HepG2 (cell line): ENCODE measurements around the gene YWHAH. TPM values are rescaled to one million over a fixed set of nuclear protein-coding genes. Genes with fewer than 3 reads are reported as not detected.

Source experiments
- DMAP1 ChIP-seq: IDR thresholded peaks from 2 replicates; pipeline ENCODE4 v1.6.1; 2016
- HOXA5 ChIP-seq: sonication (generic); formaldehyde crosslinking; IDR thresholded peaks from 2 replicates; pipeline ENCODE4 v1.4.0; 2020; ENCODE audit warnings: missing genetic modification reagents
- RAD21 ChIP-seq: fragments of 450-650 bp; formaldehyde crosslinking; IDR thresholded peaks from 2 replicates; pipeline ENCODE4 v1.5.0; 2020; ENCODE audit warnings: mild to moderate bottlenecking
- SOX6 ChIP-seq, 2 experiments: fragments of 450-650 bp in 1 of 2; sonication (generic) in 1 of 2; formaldehyde crosslinking in 1 of 2; IDR thresholded peaks; 2 replicates each; pipeline versions ENCODE4 v1.4.0 to v1.6.1; 2017 to 2020; ENCODE audit warnings: antibody characterized with exemption in 1 of 2, mild to moderate bottlenecking in 1 of 2, missing genetic modification reagents in 1 of 2
- SP140L ChIP-seq: sonication (generic); formaldehyde crosslinking; IDR thresholded peaks from 2 replicates; pipeline ENCODE4 v1.4.0; 2020; ENCODE audit warnings: missing genetic modification reagents, borderline replicate concordance
- TARDBP ChIP-seq: sonication (generic); formaldehyde crosslinking; IDR thresholded peaks from 2 replicates; pipeline ENCODE4 v1.8.0; 2022; ENCODE audit warnings: mild to moderate bottlenecking, missing genetic modification reagents
- ZBTB8A ChIP-seq: sonication (generic); formaldehyde crosslinking; IDR thresholded peaks from 2 replicates; pipeline ENCODE4 v1.4.0; 2020; ENCODE audit warnings: mild to moderate bottlenecking, low read depth, missing genetic modification reagents, borderline replicate concordance
- ZNF460 ChIP-seq: sonication (generic); formaldehyde crosslinking; IDR thresholded peaks from 2 replicates; pipeline ENCODE4 v1.5.1; 2020; ENCODE audit warnings: missing genetic modification reagents, mild to moderate bottlenecking, borderline replicate concordance
- ZNF547 ChIP-seq: sonication (generic); formaldehyde crosslinking; IDR thresholded peaks from 2 replicates; pipeline ENCODE4 v1.5.1; 2020; ENCODE audit warnings: mild to moderate bottlenecking, missing genetic modification reagents
- ZNF572 ChIP-seq: sonication (generic); formaldehyde crosslinking; IDR thresholded peaks from 2 replicates; pipeline ENCODE4 v1.5.1; 2020; ENCODE audit warnings: mild to moderate bottlenecking, missing genetic modification reagents
- ZSCAN22 ChIP-seq: sonication (generic); formaldehyde crosslinking; IDR thresholded peaks from 2 replicates; pipeline ENCODE4 v1.4.0; 2020; ENCODE audit warnings: mild to moderate bottlenecking, missing genetic modification reagents
- polyA plus RNA-seq, 8 experiments: library from polyadenylated mRNA; depleted of rRNA in 3 of 8; stranded (reverse) in 7 of 8; unstranded in 1 of 8; fragments of >200 nt; fragmentation: Illumina TruSeq in 4 of 8; extraction: Trizol in 4 of 8; gene quantifications; 2 replicates each; pipeline versions ENCODE4 v1.2.1 to v1.2.3, GENCODE V29; 2011 to 2016; ENCODE audit warnings: low read depth in 4 of 8, missing spikeins in 1 of 8, mixed read lengths in 1 of 8; ENCODE audit not compliant: insufficient read depth in 1 of 8
- total RNA-seq, 5 experiments: library from RNA; depleted of rRNA; stranded (reverse); fragments of >200 nt; fragmentation: Illumina TruSeq; extraction: Trizol; gene quantifications; 2 replicates each; pipeline ENCODE4 v1.2.3, GENCODE V29; 2016; ENCODE audit warnings: low read depth in 1 of 5
- TF ChIP-seq, protein P1 (sequence below): sonication (generic); formaldehyde crosslinking; IDR thresholded peaks from 2 replicates; pipeline ENCODE4 v1.9.0; 2022; ENCODE audit warnings: missing genetic modification reagents, mild to moderate bottlenecking, borderline replicate concordance
- TF ChIP-seq, protein P2 (sequence below): sonication (generic); formaldehyde crosslinking; IDR thresholded peaks from 2 replicates; pipeline ENCODE4 v1.4.0; 2020; ENCODE audit warnings: missing genetic modification reagents
- TF ChIP-seq, protein P3 (sequence below): sonication (generic); formaldehyde crosslinking; IDR thresholded peaks from 2 replicates; pipeline ENCODE4 v1.4.0; 2020; ENCODE audit warnings: missing genetic modification reagents
- TF ChIP-seq, protein P4 (sequence below): sonication (generic); formaldehyde crosslinking; conservative IDR thresholded peaks from 2 replicates; pipeline ENCODE4 v1.8.1; 2023; ENCODE audit warnings: missing genetic modification reagents
- TF ChIP-seq, protein P5 (sequence below): sonication (generic); IDR thresholded peaks from 2 replicates; pipeline ENCODE4 v1.6.1; 2016; ENCODE audit warnings: low read depth, borderline replicate concordance
- TF ChIP-seq, protein P6 (sequence below): sonication (generic); formaldehyde crosslinking; IDR thresholded peaks from 2 replicates; pipeline ENCODE4 v1.4.0; 2020; ENCODE audit warnings: missing genetic modification reagents

The YWHAH gene
- total and polyA plus RNA-seq, 2 of the 13 experiments (the other 11 are each of a cell fraction or from before 2014, with no cell fraction given), result 35.6 to 92.7 TPM

DNA sequence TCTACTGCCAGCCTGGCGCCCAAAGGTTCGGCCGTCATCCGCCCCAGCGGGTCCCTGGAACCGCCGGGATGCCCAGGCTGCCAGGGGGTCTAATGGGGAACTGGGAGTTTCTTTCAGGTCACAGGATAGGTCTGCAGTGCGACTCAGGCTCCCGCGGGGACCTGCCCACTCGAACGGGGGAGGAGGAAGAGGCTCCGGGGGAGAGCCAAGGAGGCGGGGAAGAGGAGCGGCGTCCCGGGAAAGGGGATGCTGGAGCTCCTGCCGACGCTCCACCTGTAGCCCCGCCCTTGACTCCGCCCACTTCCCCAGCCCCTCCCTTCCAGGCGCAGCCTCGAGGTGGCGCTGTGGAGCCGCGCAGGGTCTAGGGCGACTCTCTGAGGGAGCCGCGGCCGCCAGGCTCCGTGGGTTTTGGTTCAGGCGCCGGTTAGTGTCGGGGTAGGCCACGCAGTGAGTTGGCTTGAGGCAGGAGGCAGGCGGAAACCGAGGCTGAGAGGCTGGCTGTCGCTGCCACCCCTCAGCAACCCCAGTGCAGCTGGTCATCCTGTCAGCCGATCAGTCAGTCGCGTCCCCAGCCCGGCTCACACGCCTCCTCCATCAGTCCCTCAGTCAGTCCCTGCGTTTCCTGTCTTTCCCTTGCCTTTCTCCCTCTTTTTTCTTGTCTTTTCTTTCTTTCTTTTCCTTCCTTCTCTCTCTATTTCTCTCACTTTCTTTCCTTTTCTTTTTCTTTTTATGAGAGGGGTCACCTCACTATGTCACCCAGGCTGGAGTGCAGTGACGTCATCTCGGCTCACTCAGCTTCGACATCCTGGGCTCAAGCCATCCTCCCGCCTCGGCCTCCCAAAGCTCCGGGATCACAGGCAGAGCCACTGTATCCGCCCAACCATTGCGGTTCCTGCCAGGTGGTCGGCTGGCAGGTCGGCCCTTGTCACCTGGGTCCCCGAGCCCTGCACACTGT lies 26.4 kb downstream of the YWHAH start (continued):
- TF ChIP-seq, protein P1, sequence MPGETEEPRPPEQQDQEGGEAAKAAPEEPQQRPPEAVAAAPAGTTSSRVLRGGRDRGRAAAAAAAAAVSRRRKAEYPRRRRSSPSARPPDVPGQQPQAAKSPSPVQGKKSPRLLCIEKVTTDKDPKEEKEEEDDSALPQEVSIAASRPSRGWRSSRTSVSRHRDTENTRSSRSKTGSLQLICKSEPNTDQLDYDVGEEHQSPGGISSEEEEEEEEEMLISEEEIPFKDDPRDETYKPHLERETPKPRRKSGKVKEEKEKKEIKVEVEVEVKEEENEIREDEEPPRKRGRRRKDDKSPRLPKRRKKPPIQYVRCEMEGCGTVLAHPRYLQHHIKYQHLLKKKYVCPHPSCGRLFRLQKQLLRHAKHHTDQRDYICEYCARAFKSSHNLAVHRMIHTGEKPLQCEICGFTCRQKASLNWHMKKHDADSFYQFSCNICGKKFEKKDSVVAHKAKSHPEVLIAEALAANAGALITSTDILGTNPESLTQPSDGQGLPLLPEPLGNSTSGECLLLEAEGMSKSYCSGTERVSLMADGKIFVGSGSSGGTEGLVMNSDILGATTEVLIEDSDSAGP (CRISPR knock-in tag), result peak; percentile 21; the same call in 1 of the 2 replicates
- TF ChIP-seq HOXA5 (peak; percentile 61; the same call in 1 of the 2 replicates), SOX6 (IDR thresholded peaks at IDR 0.05) (no peak), SOX6 (CRISPR knock-in tag; IDR thresholded peaks at IDR 0.05) (peak; percentile 27; the same call in 1 of the 2 replicates), TARDBP (0 out of 2 replicates have a peak, but pooled peaks have one; percentile 54), ZSCAN22 (CRISPR knock-in tag) (peak; percentile 95), ZNF460 (CRISPR knock-in tag) (0 out of 2 replicates have a peak, but pooled peaks have one; percentile 18), ZNF572 (0 out of 2 replicates have a peak, but pooled peaks have one; percentile 17), RAD21 (CRISPR knock-in tag) (peak; percentile 51; the same call in 1 of the 2 replicates), SP140L (CRISPR knock-in tag) (no peak), ZBTB8A (CRISPR knock-in tag) (no peak), ZNF547 (0 out of 2 replicates have a peak, but pooled peaks have one; percentile 15), DMAP1 (0 out of 2 replicates have a peak, but pooled peaks have one; percentile 22)
- TF ChIP-seq, protein P2, sequence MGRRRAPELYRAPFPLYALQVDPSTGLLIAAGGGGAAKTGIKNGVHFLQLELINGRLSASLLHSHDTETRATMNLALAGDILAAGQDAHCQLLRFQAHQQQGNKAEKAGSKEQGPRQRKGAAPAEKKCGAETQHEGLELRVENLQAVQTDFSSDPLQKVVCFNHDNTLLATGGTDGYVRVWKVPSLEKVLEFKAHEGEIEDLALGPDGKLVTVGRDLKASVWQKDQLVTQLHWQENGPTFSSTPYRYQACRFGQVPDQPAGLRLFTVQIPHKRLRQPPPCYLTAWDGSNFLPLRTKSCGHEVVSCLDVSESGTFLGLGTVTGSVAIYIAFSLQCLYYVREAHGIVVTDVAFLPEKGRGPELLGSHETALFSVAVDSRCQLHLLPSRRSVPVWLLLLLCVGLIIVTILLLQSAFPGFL (CRISPR knock-in tag), result no peak
- TF ChIP-seq, protein P3, sequence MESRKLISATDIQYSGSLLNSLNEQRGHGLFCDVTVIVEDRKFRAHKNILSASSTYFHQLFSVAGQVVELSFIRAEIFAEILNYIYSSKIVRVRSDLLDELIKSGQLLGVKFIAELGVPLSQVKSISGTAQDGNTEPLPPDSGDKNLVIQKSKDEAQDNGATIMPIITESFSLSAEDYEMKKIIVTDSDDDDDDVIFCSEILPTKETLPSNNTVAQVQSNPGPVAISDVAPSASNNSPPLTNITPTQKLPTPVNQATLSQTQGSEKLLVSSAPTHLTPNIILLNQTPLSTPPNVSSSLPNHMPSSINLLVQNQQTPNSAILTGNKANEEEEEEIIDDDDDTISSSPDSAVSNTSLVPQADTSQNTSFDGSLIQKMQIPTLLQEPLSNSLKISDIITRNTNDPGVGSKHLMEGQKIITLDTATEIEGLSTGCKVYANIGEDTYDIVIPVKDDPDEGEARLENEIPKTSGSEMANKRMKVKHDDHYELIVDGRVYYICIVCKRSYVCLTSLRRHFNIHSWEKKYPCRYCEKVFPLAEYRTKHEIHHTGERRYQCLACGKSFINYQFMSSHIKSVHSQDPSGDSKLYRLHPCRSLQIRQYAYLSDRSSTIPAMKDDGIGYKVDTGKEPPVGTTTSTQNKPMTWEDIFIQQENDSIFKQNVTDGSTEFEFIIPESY (CRISPR knock-in tag), result 0 out of 2 replicates have a peak, but pooled peaks have one; percentile 52
- TF ChIP-seq, protein P4, sequence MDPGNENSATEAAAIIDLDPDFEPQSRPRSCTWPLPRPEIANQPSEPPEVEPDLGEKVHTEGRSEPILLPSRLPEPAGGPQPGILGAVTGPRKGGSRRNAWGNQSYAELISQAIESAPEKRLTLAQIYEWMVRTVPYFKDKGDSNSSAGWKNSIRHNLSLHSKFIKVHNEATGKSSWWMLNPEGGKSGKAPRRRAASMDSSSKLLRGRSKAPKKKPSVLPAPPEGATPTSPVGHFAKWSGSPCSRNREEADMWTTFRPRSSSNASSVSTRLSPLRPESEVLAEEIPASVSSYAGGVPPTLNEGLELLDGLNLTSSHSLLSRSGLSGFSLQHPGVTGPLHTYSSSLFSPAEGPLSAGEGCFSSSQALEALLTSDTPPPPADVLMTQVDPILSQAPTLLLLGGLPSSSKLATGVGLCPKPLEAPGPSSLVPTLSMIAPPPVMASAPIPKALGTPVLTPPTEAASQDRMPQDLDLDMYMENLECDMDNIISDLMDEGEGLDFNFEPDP (CRISPR knock-in tag), result 0 out of 2 replicates have a peak, but pooled peaks have one; percentile 53
- TF ChIP-seq, protein P5, sequence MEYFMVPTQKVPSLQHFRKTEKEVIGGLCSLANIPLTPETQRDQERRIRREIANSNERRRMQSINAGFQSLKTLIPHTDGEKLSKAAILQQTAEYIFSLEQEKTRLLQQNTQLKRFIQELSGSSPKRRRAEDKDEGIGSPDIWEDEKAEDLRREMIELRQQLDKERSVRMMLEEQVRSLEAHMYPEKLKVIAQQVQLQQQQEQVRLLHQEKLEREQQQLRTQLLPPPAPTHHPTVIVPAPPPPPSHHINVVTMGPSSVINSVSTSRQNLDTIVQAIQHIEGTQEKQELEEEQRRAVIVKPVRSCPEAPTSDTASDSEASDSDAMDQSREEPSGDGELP, result peak; percentile 45; the same call in 1 of the 2 replicates
- TF ChIP-seq, protein P6, sequence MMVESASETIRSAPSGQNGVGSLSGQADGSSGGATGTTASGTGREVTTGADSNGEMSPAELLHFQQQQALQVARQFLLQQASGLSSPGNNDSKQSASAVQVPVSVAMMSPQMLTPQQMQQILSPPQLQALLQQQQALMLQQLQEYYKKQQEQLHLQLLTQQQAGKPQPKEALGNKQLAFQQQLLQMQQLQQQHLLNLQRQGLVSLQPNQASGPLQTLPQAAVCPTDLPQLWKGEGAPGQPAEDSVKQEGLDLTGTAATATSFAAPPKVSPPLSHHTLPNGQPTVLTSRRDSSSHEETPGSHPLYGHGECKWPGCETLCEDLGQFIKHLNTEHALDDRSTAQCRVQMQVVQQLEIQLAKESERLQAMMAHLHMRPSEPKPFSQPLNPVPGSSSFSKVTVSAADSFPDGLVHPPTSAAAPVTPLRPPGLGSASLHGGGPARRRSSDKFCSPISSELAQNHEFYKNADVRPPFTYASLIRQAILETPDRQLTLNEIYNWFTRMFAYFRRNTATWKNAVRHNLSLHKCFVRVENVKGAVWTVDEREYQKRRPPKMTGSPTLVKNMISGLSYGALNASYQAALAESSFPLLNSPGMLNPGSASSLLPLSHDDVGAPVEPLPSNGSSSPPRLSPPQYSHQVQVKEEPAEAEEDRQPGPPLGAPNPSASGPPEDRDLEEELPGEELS (CRISPR knock-in tag), result peak; percentile 33; the same call in 1 of the 2 replicates
